Endothelial cell of umbilical vein (primary cell): ENCODE results near the gene DAG1.

ENCODE experiments used
- EZH2 ChIP-seq: IDR thresholded peaks from 2 replicates; pipeline ENCODE4 v1.6.1; 2012; ENCODE audit warnings: borderline replicate concordance, low read depth, mild to moderate bottlenecking, moderate library complexity, low read length, inconsistent platforms; ENCODE audit not compliant: severe bottlenecking
- FOS ChIP-seq: IDR thresholded peaks from 2 replicates; pipeline ENCODE4 v1.6.1; 2011; ENCODE audit warnings: mild to moderate bottlenecking, low read length, moderate library complexity, borderline replicate concordance; ENCODE audit not compliant: insufficient read depth
- GATA2 ChIP-seq: IDR thresholded peaks from 2 replicates; pipeline ENCODE4 v1.7.0; 2011; ENCODE audit warnings: low read depth, mild to moderate bottlenecking, moderate library complexity, mixed read lengths, low read length; ENCODE audit not compliant: insufficient read length, insufficient read depth
- JUN ChIP-seq: IDR thresholded peaks from 2 replicates; pipeline ENCODE4 v1.6.1; 2011; ENCODE audit warnings: borderline replicate concordance, low read depth; ENCODE audit not compliant: insufficient read length, insufficient read depth
- MYC ChIP-seq: IDR thresholded peaks from one replicate; pipeline ENCODE4 v1.6.1; 2011; ENCODE audit warnings: mild to moderate bottlenecking, low read depth, low read length
- POLR2A ChIP-seq: IDR thresholded peaks from 2 replicates; pipeline ENCODE4 v1.6.1; 2012; ENCODE audit warnings: low read depth, mild to moderate bottlenecking, control low read depth, low read length
- POLR2AphosphoS5 ChIP-seq: IDR thresholded peaks from 2 replicates; pipeline ENCODE4 v1.6.1; 2012; ENCODE audit warnings: low read depth, mild to moderate bottlenecking, control low read depth, low read length, moderate library complexity; ENCODE audit not compliant: insufficient read depth
- TF ChIP-seq, protein P1 (sequence below), 2 donors: IDR thresholded peaks; 1 replicate in 1 of 2; 2 replicates in 1 of 2; pipeline ENCODE4 v1.5.1; 2011; ENCODE audit warnings: low read length in 2 of 2, mild to moderate bottlenecking in 2 of 2, moderate library complexity in 2 of 2, control low read depth in 1 of 2, inconsistent platforms in 1 of 2, low read depth in 1 of 2; ENCODE audit not compliant: insufficient read depth in 1 of 2; ENCODE audit errors: extremely low read depth in 1 of 2
- TF ChIP-seq, protein P2 (sequence below): IDR thresholded peaks from 2 replicates; pipeline ENCODE4 v1.6.1; 2011; ENCODE audit not compliant: insufficient read depth, insufficient read length

DNA sequence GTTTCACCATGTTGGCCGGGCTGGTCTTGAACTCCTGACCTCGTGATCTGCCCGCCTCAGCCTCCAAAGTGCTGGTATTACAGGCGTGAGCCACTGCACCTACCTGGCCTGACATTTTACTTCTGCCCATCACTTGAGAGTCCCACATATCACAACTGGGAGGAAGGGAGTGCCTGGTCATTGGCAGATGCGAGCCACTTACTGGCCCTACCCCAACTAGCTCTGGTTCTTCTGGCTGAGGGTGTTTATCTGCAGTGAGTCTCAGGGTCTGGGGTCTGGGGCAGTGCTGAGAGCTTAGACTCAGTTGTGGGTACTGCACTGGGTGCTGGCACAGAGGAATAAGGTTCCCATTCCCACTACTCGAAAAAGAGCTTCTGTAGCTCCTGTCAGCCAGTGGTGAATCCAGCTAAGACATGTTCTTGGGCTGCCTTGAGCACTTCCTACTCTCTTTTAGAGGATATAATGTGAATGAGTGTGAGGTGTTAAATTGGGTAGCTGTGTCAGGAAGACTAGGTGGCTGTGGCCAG is 30.2 kb downstream of the DAG1 start:
- TF ChIP-seq, protein P1, sequence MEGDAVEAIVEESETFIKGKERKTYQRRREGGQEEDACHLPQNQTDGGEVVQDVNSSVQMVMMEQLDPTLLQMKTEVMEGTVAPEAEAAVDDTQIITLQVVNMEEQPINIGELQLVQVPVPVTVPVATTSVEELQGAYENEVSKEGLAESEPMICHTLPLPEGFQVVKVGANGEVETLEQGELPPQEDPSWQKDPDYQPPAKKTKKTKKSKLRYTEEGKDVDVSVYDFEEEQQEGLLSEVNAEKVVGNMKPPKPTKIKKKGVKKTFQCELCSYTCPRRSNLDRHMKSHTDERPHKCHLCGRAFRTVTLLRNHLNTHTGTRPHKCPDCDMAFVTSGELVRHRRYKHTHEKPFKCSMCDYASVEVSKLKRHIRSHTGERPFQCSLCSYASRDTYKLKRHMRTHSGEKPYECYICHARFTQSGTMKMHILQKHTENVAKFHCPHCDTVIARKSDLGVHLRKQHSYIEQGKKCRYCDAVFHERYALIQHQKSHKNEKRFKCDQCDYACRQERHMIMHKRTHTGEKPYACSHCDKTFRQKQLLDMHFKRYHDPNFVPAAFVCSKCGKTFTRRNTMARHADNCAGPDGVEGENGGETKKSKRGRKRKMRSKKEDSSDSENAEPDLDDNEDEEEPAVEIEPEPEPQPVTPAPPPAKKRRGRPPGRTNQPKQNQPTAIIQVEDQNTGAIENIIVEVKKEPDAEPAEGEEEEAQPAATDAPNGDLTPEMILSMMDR (IDR thresholded peaks at IDR 0.05; ENCODE audit: extremely low read depth in 1 of 2, insufficient read depth in 1 of 2, low read depth in 1 of 2, low read length in 2 of 2) = no peak
- no peak for TF ChIP-seq POLR2A
- TF ChIP-seq POLR2AphosphoS5 = no peak
- no peak for TF ChIP-seq EZH2
- no peak for TF ChIP-seq JUN
- no peak for TF ChIP-seq MYC
- TF ChIP-seq, protein P2, sequence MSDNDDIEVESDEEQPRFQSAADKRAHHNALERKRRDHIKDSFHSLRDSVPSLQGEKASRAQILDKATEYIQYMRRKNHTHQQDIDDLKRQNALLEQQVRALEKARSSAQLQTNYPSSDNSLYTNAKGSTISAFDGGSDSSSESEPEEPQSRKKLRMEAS = no peak
- TF ChIP-seq FOS = no peak
- TF ChIP-seq GATA2 = no peak
